ENCODE measurements around the gene EHD2. TPM values are rescaled to one million over a fixed set of nuclear protein-coding genes. Genes with fewer than 3 reads are reported as not detected.

Gene EHD2
- total and polyA plus RNA-seq, 2 of the 13 experiments (the other 11 are each of a cell fraction or from before 2014, with no cell fraction given): 0.09 to 0.28 TPM

DNA sequence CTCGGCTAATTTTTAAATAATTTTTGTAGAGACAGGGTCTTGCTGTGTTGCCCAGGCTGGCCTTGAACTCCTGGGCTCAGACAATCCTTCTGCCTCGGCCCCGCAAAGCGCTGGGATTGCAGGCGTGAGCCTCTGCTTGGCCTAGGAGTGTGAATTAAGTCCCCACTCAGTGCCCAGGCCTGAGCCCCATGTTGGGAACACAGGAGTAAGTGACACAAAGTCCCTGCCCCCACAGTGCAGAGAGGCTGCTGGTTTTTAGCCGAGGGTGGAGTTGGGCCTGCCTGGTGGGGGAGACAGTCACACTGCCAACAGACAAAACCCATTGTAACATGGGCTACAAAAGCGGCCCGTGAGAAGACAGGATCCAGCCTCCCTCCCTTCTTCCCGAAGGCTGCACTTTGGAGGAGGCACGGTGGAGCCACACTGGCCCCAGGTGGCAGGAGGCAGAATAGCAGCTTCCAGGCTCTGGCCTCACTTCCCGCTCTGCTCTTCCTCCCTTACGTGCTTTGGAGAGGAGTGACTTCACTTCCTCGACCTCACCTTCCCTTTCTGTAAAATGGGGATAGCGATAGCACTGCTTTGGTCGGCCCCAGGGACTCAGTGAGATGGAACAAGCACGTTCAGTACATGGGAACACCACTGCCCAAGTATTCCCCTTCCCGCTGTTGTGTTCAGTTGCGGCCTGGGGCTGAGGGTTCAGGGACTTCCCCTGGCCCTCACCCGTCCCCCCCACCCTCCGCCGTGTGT is 15.2 kb upstream of the EHD2 start (continued):
- TF ChIP-seq ZNF577 (CRISPR knock-in tag; IDR thresholded peaks at IDR 0.05; ENCODE audit: borderline replicate concordance, low read depth) (no peak), RXRA (CRISPR knock-in tag; IDR thresholded peaks at IDR 0.05) (no peak), ELF4 (CRISPR knock-in tag; IDR thresholded peaks at IDR 0.05; ENCODE audit: borderline replicate concordance) (no peak), ZFX (CRISPR knock-in tag; IDR thresholded peaks at IDR 0.05; ENCODE audit: low read depth) (peak; percentile 44; the same call in 1 of the 2 replicates), ZNF772 (CRISPR knock-in tag; IDR thresholded peaks at IDR 0.05) (no peak), PHF20 (CRISPR knock-in tag; IDR thresholded peaks at IDR 0.05) (no peak), TSC22D2 (CRISPR knock-in tag; IDR thresholded peaks at IDR 0.05; ENCODE audit: borderline replicate concordance) (0 out of 2 replicates have a peak, but pooled peaks have one; percentile 45), ZNF143 (CRISPR knock-in tag; IDR thresholded peaks at IDR 0.05) (no peak), ZC3H4 (CRISPR knock-in tag; IDR thresholded peaks at IDR 0.05; ENCODE audit: borderline replicate concordance) (no peak), RELA (CRISPR knock-in tag; IDR thresholded peaks at IDR 0.05) (no peak), ZFP37 (CRISPR knock-in tag; IDR thresholded peaks at IDR 0.05; ENCODE audit: borderline replicate concordance) (no peak), WIZ (CRISPR knock-in tag; IDR thresholded peaks at IDR 0.05) (no peak), MYC (CRISPR knock-in tag; IDR thresholded peaks at IDR 0.05; ENCODE audit: borderline replicate concordance) (no peak), HDAC1 (CRISPR knock-in tag; IDR thresholded peaks at IDR 0.05) (no peak), MTA3 (CRISPR knock-in tag; IDR thresholded peaks at IDR 0.05) (no peak), TFDP2 (CRISPR knock-in tag; IDR thresholded peaks at IDR 0.05) (0 out of 2 replicates have a peak, but pooled peaks have one; percentile 24)
- TF ChIP-seq, protein P1, sequence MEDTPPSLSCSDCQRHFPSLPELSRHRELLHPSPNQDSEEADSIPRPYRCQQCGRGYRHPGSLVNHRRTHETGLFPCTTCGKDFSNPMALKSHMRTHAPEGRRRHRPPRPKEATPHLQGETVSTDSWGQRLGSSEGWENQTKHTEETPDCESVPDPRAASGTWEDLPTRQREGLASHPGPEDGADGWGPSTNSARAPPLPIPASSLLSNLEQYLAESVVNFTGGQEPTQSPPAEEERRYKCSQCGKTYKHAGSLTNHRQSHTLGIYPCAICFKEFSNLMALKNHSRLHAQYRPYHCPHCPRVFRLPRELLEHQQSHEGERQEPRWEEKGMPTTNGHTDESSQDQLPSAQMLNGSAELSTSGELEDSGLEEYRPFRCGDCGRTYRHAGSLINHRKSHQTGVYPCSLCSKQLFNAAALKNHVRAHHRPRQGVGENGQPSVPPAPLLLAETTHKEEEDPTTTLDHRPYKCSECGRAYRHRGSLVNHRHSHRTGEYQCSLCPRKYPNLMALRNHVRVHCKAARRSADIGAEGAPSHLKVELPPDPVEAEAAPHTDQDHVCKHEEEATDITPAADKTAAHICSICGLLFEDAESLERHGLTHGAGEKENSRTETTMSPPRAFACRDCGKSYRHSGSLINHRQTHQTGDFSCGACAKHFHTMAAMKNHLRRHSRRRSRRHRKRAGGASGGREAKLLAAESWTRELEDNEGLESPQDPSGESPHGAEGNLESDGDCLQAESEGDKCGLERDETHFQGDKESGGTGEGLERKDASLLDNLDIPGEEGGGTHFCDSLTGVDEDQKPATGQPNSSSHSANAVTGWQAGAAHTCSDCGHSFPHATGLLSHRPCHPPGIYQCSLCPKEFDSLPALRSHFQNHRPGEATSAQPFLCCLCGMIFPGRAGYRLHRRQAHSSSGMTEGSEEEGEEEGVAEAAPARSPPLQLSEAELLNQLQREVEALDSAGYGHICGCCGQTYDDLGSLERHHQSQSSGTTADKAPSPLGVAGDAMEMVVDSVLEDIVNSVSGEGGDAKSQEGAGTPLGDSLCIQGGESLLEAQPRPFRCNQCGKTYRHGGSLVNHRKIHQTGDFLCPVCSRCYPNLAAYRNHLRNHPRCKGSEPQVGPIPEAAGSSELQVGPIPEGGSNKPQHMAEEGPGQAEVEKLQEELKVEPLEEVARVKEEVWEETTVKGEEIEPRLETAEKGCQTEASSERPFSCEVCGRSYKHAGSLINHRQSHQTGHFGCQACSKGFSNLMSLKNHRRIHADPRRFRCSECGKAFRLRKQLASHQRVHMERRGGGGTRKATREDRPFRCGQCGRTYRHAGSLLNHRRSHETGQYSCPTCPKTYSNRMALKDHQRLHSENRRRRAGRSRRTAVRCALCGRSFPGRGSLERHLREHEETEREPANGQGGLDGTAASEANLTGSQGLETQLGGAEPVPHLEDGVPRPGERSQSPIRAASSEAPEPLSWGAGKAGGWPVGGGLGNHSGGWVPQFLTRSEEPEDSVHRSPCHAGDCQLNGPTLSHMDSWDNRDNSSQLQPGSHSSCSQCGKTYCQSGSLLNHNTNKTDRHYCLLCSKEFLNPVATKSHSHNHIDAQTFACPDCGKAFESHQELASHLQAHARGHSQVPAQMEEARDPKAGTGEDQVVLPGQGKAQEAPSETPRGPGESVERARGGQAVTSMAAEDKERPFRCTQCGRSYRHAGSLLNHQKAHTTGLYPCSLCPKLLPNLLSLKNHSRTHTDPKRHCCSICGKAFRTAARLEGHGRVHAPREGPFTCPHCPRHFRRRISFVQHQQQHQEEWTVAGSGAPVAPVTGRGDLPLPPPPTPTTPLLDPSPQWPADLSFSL (CRISPR knock-in tag; IDR thresholded peaks at IDR 0.05): no peak
- TF ChIP-seq, protein P2, sequence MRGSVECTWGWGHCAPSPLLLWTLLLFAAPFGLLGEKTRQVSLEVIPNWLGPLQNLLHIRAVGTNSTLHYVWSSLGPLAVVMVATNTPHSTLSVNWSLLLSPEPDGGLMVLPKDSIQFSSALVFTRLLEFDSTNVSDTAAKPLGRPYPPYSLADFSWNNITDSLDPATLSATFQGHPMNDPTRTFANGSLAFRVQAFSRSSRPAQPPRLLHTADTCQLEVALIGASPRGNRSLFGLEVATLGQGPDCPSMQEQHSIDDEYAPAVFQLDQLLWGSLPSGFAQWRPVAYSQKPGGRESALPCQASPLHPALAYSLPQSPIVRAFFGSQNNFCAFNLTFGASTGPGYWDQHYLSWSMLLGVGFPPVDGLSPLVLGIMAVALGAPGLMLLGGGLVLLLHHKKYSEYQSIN (CRISPR knock-in tag; IDR thresholded peaks at IDR 0.05; ENCODE audit: borderline replicate concordance): no peak
- TF ChIP-seq, protein P3, sequence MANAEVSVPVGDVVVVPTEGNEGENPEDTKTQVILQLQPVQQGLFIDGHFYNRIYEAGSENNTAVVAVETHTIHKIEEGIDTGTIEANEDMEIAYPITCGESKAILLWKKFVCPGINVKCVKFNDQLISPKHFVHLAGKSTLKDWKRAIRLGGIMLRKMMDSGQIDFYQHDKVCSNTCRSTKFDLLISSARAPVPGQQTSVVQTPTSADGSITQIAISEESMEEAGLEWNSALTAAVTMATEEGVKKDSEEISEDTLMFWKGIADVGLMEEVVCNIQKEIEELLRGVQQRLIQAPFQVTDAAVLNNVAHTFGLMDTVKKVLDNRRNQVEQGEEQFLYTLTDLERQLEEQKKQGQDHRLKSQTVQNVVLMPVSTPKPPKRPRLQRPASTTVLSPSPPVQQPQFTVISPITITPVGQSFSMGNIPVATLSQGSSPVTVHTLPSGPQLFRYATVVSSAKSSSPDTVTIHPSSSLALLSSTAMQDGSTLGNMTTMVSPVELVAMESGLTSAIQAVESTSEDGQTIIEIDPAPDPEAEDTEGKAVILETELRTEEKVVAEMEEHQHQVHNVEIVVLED (CRISPR knock-in tag; IDR thresholded peaks at IDR 0.05; ENCODE audit: borderline replicate concordance): no peak

Measured in HepG2 (cell line).